ENCODE results near the gene CBLC.
A peak's percentile ranks its signal among the peaks of the same experiment; 100 is the strongest.
"Not testable (repeated sequence)": the region's sequence is repeated elsewhere in the genome, so short reads cannot be mapped to it uniquely, and the experiment has no call there.

Gene CBLC

DNA sequence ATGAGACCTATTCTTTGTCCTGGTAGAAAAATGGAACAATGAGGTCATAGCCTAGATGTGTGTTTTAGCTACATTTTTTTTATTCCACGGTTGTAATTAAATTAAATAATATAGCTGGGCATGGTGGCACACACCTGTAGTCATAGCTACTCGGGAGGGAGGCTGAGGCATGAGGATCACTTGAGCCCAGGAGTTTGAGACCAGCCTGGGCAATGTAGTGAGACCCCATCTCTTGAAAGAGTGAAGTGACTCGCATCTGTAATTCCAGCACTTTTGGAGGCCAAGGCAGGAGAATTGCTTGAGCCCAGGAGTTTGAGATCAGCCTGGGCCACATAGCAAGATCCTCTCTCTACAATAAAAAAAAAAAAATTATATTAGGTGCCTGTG, 11.7 kb upstream of the CBLC start:
- DNase-seq, result no peak

GRCh38 chr19:44767295-44768180, 10.2 kb upstream of the CBLC start:
- no peak for DNase-seq

GRCh38 chr19:44770550-44771257, 7.0 kb upstream of the CBLC start:
- DNase-seq, result peak; percentile 84

DNA sequence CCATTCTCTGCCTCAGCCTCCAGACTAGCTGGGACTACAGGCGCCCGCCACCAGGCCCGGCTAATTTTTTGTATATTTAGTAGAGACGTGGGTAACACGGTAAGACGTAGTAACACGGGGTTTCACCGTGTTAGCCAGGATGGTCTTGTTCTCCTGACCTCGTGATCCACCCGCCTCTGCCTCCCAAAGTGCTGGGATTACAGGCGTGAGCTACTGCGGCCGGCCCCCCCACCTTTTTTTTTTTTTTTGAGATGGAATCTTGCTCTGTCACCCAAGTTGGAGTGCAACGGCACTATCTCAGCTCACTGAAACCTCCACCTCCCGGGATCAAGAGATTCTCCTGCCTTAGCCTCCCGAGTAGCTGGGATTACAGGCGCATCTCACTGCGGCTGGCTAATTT, 5.5 kb upstream of the CBLC start:
- DNase-seq, result not testable (repeated sequence)

GRCh38 chr19:44772959-44773358, 4.7 kb upstream of the CBLC start:
- no peak for DNase-seq

GRCh38 chr19:44775676-44776240, 1.9 kb upstream of the CBLC start:
- no peak for DNase-seq

- no peak for DNase-seq
These were observed 1.1 kb upstream of the CBLC start for GRCh38 chr19:44776402-44777096.

DNA sequence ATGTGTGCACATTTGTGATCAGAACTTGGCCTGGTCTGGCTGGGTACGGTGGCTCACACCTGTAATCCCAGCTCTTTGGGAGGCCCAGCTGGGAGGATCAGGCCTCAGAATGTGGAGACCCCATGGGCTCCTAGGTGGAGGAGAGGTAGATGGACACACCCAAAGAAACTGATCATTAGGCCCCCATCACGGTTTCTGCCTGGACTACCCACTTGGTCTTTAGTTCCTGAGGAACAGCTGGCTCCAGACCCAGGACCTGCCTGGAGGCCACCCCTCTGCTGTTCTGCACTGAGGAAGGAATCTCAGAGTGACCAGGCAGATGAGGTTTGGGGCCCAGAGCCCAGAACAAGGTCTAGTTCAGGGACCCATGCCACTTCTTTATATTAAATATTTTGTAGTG, 1.5 kb downstream of the CBLC start:
- no peak for DNase-seq

- not testable (repeated sequence) for DNase-seq
These were observed 4.0 kb downstream of the CBLC start for GRCh38 chr19:44781694-44782093.

- DNase-seq, result no peak
These were observed 5.0 kb downstream of the CBLC start for GRCh38 chr19:44782729-44783128.

- no peak for DNase-seq
These were observed 5.9 kb downstream of the CBLC start for GRCh38 chr19:44783545-44783944.

GRCh38 chr19:44785271-44785670, 7.6 kb downstream of the CBLC start:
- DNase-seq, result no peak

DNA sequence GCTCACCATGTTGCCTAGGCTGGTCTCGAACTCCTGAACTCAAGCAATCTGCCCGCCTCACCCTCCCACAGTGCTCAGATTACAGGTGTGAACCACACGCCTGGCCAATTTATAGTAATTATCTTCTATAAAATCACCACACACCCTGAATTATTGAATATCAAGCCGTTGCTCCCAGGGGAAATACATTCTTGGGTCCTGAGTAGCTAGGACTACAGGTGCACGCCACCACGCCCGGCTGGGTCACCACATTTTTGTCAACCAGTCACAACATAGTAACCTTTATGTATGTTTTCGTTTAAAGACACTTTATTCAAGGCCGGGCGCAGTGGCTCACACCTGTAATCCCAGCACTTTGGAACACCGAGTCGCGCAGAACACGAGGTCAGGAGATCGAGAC, 8.3 kb downstream of the CBLC start:
- DNase-seq, result no peak

DNA sequence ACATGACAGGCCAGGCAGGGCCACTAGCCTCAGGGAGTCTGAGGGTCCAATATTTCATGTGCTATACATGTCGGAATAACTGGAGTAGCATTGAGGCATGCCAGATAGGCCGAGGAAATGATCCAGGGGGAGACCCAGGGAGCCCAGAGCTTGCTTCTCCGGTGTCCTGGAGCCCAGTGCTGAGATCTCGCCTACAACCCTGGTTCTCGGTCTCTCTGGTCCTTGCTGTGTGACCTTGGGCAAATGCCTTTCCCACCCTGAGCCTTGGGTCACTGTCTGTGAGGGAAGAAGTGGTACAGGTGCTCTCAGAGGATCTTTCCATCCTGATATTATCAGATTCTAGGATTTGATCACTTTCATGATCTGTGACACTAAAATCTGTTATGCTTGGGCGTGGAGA, 11.3 kb downstream of the CBLC start:
- DNase-seq, result no peak

DNA sequence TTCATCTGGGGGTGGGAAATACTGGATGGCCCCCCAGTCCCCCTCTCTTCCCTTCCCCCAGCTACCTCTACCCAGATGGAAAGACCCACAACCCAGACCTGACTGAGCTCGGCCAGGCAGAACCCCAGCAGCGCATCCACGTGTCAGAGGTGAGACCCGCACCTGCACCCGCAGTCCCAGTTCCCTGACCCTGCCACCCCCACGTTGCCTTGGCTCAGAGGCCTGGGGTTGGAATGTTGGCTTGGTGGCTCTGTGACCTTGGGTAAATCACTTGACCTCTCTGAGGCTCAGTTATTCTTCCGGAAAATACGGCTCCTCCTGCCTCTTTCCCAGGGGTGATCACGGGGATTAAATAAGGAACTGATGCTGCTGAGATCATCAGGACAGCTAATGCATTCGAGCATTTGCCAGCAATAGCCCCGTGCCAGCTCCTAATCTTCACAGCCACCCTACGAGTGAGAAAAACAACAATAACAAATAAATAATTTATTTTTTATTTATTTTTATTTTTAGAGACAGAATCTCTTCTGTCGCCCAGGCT, 12.3 kb downstream of the CBLC start:
- DNase-seq, result no peak

DNA sequence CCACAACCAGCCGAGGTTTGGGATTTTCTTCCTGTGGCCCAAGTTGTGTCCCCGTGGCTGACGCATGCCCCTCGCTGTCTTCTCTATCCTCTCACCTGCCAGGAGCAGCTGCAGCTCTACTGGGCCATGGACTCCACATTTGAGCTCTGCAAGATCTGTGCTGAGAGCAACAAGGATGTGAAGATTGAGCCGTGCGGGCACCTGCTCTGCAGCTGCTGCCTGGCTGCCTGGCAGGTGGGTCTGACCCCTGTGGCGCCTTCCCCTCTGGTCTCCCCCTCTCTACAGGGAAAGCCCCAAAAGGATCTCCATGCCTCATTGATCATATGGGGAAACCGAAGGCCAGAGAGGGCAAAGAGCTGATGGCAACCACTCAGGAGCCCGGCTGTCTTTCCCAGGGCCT, 14.6 kb downstream of the CBLC start:
- DNase-seq, result no peak

- no peak for DNase-seq
These were observed 16.9 kb downstream of the CBLC start for GRCh38 chr19:44794610-44795009.

- DNase-seq, result no peak
These were observed 17.8 kb downstream of the CBLC start for GRCh38 chr19:44795398-44795987.

- no peak for DNase-seq
These were observed 19.0 kb downstream of the CBLC start for GRCh38 chr19:44796701-44797115.

GRCh38 chr19:44799627-44800346, 22.1 kb downstream of the CBLC start:
- no peak for DNase-seq

DNA sequence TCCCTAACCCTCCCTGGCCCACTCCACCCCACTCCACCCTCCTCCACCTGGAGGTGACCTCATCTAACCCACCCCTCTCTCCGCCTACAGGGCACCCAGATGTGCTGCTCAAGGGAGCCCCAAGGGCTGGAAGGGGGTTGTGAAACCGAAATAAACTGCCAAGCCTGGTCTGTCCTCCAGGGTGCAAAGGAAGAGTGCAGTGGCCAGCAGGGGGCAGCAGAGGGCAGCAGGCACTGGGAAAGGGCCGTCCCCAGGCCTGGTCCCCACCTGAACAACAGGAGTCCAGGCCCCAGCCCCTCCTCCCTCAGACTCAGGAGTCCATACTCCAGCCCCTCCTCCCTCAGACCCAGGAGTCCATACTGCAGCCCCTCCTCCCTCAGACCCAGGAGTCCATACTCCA, 22.8 kb downstream of the CBLC start:
- peak; percentile 60 for DNase-seq
